ENCODE results near the gene CHST9. TPM values are rescaled to one million over a fixed set of nuclear protein-coding genes. Genes with fewer than 3 reads are reported as not detected.

Gene CHST9
- total RNA-seq, 1 experiment from 2014 or later: 3.5 TPM

DNA sequence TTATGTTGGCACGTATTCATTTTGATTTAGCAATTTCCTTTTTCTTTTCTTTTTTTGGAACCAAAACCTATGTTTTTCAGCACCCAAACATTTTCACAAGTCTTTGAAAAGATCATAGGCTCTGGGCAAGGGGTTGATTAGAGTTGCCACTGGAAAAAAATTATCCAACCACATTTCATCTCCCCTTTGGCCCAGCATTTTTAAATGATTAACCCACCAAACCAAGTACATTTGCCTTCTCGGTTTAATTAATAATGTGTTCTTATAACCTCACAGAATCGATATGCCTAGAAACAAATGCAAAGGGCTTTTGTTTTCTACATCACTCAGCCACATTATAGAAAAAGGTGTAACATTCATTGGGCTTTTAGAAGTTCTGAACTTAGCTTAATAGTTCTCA, 66.1 kb downstream of the CHST9 start:
- TF ChIP-seq, protein P1, sequence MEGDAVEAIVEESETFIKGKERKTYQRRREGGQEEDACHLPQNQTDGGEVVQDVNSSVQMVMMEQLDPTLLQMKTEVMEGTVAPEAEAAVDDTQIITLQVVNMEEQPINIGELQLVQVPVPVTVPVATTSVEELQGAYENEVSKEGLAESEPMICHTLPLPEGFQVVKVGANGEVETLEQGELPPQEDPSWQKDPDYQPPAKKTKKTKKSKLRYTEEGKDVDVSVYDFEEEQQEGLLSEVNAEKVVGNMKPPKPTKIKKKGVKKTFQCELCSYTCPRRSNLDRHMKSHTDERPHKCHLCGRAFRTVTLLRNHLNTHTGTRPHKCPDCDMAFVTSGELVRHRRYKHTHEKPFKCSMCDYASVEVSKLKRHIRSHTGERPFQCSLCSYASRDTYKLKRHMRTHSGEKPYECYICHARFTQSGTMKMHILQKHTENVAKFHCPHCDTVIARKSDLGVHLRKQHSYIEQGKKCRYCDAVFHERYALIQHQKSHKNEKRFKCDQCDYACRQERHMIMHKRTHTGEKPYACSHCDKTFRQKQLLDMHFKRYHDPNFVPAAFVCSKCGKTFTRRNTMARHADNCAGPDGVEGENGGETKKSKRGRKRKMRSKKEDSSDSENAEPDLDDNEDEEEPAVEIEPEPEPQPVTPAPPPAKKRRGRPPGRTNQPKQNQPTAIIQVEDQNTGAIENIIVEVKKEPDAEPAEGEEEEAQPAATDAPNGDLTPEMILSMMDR (conservative IDR thresholded peaks at IDR 0.05): no peak
- H3K23ac ChIP-seq (ENCODE audit: insufficient read length, low read depth, low read length): no peak overlapping the region
- H4K91ac ChIP-seq (ENCODE audit: insufficient read length, low read depth, low read length): no peak overlapping the region
- no peak overlapping the region for H2AK5ac ChIP-seq (ENCODE audit: insufficient read length, low read length)
- no peak overlapping the region for H3K14ac ChIP-seq (ENCODE audit: insufficient read depth, low read length)
- peaks cover 3% of the 10 kb centered on the region; the same call in 1 of the 2 replicates for H3K4me1 ChIP-seq (ENCODE audit: insufficient read depth, low read length)
- H2BK15ac ChIP-seq (ENCODE audit: low read depth, low read length): no peak overlapping the region
- H3K23me2 ChIP-seq (ENCODE audit: insufficient read length, low read depth, low read length, poor library complexity, severe bottlenecking): no peaks in the 10 kb centered on the region
- no peak for DNase-seq
- no peaks in the 10 kb centered on the region for H3K79me2 ChIP-seq (ENCODE audit: insufficient read depth, low read length)
- no peak overlapping the region for H2BK20ac ChIP-seq (ENCODE audit: low read depth, low read length, poor library complexity, severe bottlenecking)
- H3K27me3 ChIP-seq (ENCODE audit: insufficient read depth, low read length): no peaks in the 10 kb centered on the region
- H2BK12ac ChIP-seq (ENCODE audit: insufficient read length, low read depth, low read length): no peak overlapping the region
- WGBS (ENCODE audit: extremely low coverage, insufficient read length, low lambda C conversion rate): no CpG with 5 or more reads among the region's 3 CpGs
- Mint-ChIP-seq H3K9me3 (peaks cover 0 to under 1% of the 10 kb centered on the region in 2 experiments; a peak in 2 of 5 replicates), H3K27ac (no peak overlapping the region), H3K36me3 (ENCODE audit: insufficient read depth in 1 of 3, low read depth in 3 of 3) (peaks cover 0 to 7% (median 0%) of the 10 kb centered on the region in 3 experiments; a peak in 3 of 7 replicates), H3K4me1 (peaks cover 15 to 17% of the 10 kb centered on the region in 2 experiments), H3K27me3 (ENCODE audit: low read depth) (no peaks in the 10 kb centered on the region), H3K4me3 (no peak overlapping the region)
- H3K4ac ChIP-seq (ENCODE audit: low read depth, low read length): no peak overlapping the region
- H4K20me1 ChIP-seq (ENCODE audit: control insufficient read depth, insufficient read depth, insufficient read length): no peaks in the 10 kb centered on the region
- H2BK120ac ChIP-seq (ENCODE audit: low read depth, low read length, poor library complexity, severe bottlenecking): no peak overlapping the region
- H3K56ac ChIP-seq (ENCODE audit: insufficient read length, low read depth, low read length): no peak overlapping the region
- no peak overlapping the region for H3K9ac ChIP-seq (ENCODE audit: extremely low read depth, insufficient read length, low read length)
- H2BK5ac ChIP-seq (ENCODE audit: insufficient read length, low read length): no peak overlapping the region
- H3K79me1 ChIP-seq (ENCODE audit: insufficient read depth, low read depth, low read length, poor library complexity, severe bottlenecking): no peaks in the 10 kb centered on the region
- no peak overlapping the region for H4K8ac ChIP-seq (replicated peaks; ENCODE audit: insufficient read length, low read depth, low read length)
- H2AFZ ChIP-seq (ENCODE audit: low read length): no peak overlapping the region
- no peak overlapping the region for H3T11ph ChIP-seq (ENCODE audit: low read length)
- no peak overlapping the region for H4K5ac ChIP-seq (ENCODE audit: insufficient read length, low read depth, low read length)
- H3K9me3 ChIP-seq (ENCODE audit: control insufficient read depth, low read depth, low read length): no peaks in the 10 kb centered on the region
- H3K4me2 ChIP-seq (ENCODE audit: insufficient read depth, insufficient read length, low read length): no peak overlapping the region
- no peak overlapping the region for H3K27ac ChIP-seq (ENCODE audit: insufficient read length, low read depth, low read length)
- no peak overlapping the region for H3K18ac ChIP-seq (ENCODE audit: insufficient read length, low read depth, low read length)

All from H9 (cell line).